Measurements from ENCODE around the gene NEU1.
"Not testable (repeated sequence)": the region's sequence is repeated elsewhere in the genome, so short reads cannot be mapped to it uniquely, and the experiment has no call there.

Gene NEU1

GRCh38 chr6:31817133-31817928, 45.3 kb downstream of the NEU1 start:
- not testable (repeated sequence) for DNase-seq

GRCh38 chr6:31815025-31815838, 47.4 kb downstream of the NEU1 start, which contains the start of the genes HSPA1A and HSPA1L:
HSPA1A (plus strand) TSS chr6:31815543; CDS start chr6:31815757, 214 bp downstream.
HSPA1L (minus strand) TSS chr6:31815283; CDS start chr6:31811972, 3,311 bp downstream.
- peak in 2 of 4 experiments; percentile 22 to 40 for DNase-seq

- DNase-seq = peak; percentile 20 to 49 (median 36)
These were observed 48.0 kb downstream of the NEU1 start for GRCh38 chr6:31814677-31815024.

- no peak for DNase-seq
These were observed 49.2 kb downstream of the NEU1 start for GRCh38 chr6:31813465-31813849.

GRCh38 chr6:31811645-31812044, 51.0 kb downstream of the NEU1 start:
- DNase-seq = no peak

GRCh38 chr6:31808599-31808998, 54.0 kb downstream of the NEU1 start:
- not testable (repeated sequence) for DNase-seq
